ENCODE results near the gene SMYD5. TPM values are rescaled to one million over a fixed set of nuclear protein-coding genes. Genes with fewer than 3 reads are reported as not detected.

SMYD5 gene
- total and polyA plus RNA-seq, 9 of the 15 experiments (the other 6 are each of a cell fraction or from before 2014, with no cell fraction given) = 11.4 to 56.8 (median 32.0) TPM

DNA sequence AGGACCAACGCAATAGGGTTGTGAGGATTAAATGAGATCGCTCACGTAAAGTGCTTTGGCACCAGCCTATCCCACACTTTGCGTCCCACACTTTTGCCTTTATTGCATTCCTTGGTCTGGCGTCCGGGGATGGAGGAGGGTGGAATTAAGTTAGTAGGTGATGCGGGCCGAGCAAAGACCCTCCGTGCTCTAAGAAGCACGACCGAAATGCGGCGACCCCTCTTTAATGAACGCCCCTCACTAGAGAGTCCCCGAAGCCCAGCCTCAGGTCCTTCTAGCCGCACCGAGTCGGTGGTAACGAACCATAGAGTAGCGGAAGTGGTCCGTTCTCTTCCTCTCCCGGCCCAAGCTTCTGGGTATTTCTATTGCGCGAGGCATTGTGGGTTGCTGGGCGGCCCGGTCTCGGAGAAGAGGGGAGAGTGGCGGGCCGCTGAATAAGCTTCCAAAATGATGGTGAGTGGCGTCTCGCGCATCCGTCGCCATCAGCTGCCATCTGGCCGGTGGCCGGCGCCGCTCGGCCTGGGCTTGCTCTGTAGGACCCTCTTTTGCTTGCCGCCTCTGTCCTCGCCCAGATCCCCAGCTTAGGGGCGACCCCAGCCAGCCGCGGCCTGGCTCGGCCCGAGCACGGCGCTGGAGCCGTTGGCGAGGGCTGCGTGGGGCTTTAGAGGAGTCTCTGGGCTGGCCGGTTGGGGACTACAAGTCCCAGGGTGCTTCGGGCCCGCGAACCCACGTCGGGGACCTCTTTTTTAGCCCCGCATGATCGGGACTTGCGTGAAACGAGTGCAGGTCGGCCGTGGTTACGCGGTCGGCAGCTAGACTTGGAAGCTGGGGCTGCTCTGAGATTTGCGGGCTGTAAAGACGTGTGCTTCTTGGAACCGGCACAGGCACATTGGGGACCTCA is 20.1 kb downstream of the SMYD5 start, which contains the start of gene CCT7 (continued):
- TF ChIP-seq POLR2AphosphoS5 (IDR thresholded peaks at IDR 0.05; ENCODE audit: control insufficient read depth, insufficient read depth, low read depth, low read length) = peak; percentile 94
- TF ChIP-seq JUND (IDR thresholded peaks at IDR 0.05; ENCODE audit: borderline replicate concordance, low read depth, low read length) = peak; percentile 29
- TF ChIP-seq JUND (tag; IDR thresholded peaks at IDR 0.05; ENCODE audit: borderline replicate concordance, low read depth, low read length) = no peak
- TF ChIP-seq ZNF347 (CRISPR knock-in tag; IDR thresholded peaks at IDR 0.05; ENCODE audit: low read depth) = no peak
- TF ChIP-seq RFX7 (CRISPR knock-in tag; IDR thresholded peaks at IDR 0.05) = 0 out of 2 replicates have a peak, but pooled peaks have one; percentile 35
- peak; percentile 98 for TF ChIP-seq POLR2G (IDR thresholded peaks at IDR 0.05; ENCODE audit: low read depth, low read length)
- TF ChIP-seq NFIX (CRISPR knock-in tag; IDR thresholded peaks at IDR 0.05; ENCODE audit: low read depth) = no peak
- peak; percentile 87; the same call in 1 of the 2 replicates for TF ChIP-seq PML (IDR thresholded peaks at IDR 0.05; ENCODE audit: low read length)
- peak; percentile 78 for TF ChIP-seq MBD2 (IDR thresholded peaks at IDR 0.05; ENCODE audit: borderline replicate concordance, low read depth)
- peak; percentile 91 for TF ChIP-seq BRD4 (IDR thresholded peaks at IDR 0.05)
- TF ChIP-seq TAF15 (IDR thresholded peaks at IDR 0.05; ENCODE audit: low read depth, low read length) = no peak
- TF ChIP-seq SAFB (IDR thresholded peaks at IDR 0.05; ENCODE audit: borderline replicate concordance, low read depth, low read length) = peak; percentile 93
- TF ChIP-seq ZNF277 (CRISPR knock-in tag; IDR thresholded peaks at IDR 0.05; ENCODE audit: borderline replicate concordance) = no peak
- TF ChIP-seq NFRKB (IDR thresholded peaks at IDR 0.05; ENCODE audit: low read depth) = peak; percentile 84
- TF ChIP-seq ATF7 (IDR thresholded peaks at IDR 0.05) = peak; percentile 68; the same call in 1 of the 2 replicates
- TF ChIP-seq, protein P1, sequence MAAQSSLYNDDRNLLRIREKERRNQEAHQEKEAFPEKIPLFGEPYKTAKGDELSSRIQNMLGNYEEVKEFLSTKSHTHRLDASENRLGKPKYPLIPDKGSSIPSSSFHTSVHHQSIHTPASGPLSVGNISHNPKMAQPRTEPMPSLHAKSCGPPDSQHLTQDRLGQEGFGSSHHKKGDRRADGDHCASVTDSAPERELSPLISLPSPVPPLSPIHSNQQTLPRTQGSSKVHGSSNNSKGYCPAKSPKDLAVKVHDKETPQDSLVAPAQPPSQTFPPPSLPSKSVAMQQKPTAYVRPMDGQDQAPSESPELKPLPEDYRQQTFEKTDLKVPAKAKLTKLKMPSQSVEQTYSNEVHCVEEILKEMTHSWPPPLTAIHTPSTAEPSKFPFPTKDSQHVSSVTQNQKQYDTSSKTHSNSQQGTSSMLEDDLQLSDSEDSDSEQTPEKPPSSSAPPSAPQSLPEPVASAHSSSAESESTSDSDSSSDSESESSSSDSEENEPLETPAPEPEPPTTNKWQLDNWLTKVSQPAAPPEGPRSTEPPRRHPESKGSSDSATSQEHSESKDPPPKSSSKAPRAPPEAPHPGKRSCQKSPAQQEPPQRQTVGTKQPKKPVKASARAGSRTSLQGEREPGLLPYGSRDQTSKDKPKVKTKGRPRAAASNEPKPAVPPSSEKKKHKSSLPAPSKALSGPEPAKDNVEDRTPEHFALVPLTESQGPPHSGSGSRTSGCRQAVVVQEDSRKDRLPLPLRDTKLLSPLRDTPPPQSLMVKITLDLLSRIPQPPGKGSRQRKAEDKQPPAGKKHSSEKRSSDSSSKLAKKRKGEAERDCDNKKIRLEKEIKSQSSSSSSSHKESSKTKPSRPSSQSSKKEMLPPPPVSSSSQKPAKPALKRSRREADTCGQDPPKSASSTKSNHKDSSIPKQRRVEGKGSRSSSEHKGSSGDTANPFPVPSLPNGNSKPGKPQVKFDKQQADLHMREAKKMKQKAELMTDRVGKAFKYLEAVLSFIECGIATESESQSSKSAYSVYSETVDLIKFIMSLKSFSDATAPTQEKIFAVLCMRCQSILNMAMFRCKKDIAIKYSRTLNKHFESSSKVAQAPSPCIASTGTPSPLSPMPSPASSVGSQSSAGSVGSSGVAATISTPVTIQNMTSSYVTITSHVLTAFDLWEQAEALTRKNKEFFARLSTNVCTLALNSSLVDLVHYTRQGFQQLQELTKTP (IDR thresholded peaks at IDR 0.05; ENCODE audit: low read depth in 1 of 2, partially characterized antibody in 2 of 2) = peak; percentile 30 to 91
- TF ChIP-seq KHSRP (IDR thresholded peaks at IDR 0.05) = no peak
- TF ChIP-seq C11orf30 (IDR thresholded peaks at IDR 0.05; ENCODE audit: low read depth) = peak; percentile 76
- peak; percentile 44; the same call in 1 of the 2 replicates for TF ChIP-seq SIN3B (IDR thresholded peaks at IDR 0.05; ENCODE audit: low read depth)
- TF ChIP-seq GTF2E2 (tag; IDR thresholded peaks at IDR 0.05) = peak; percentile 84; the same call in 1 of the 2 replicates
- 0 out of 2 replicates have a peak, but pooled peaks have one; percentile 78 for TF ChIP-seq IRF1 (CRISPR knock-in tag; IDR thresholded peaks at IDR 0.05; ENCODE audit: borderline replicate concordance)
- TF ChIP-seq FOXP1 (CRISPR knock-in tag; IDR thresholded peaks at IDR 0.05) = peak; percentile 60; the same call in 1 of the 2 replicates
- no peak for TF ChIP-seq MEF2A (IDR thresholded peaks at IDR 0.05; ENCODE audit: control insufficient read depth, low read depth, low read length)

All from K562 (cell line).